ENCODE results near the gene NBDY.
"Not testable (repeated sequence)": the region's sequence is repeated elsewhere in the genome, so short reads cannot be mapped to it uniquely, and the experiment has no call there.

Gene NBDY

GRCh38 chrX:56729152-56729850, at the start of gene NBDY:
Gene NBDY (plus strand): TSS chrX:56729243. CDS start chrX:56729354, 111 bp downstream.
- DNase-seq (ENCODE audit: low read depth) = peak; percentile 57
- TF ChIP-seq, protein P1, sequence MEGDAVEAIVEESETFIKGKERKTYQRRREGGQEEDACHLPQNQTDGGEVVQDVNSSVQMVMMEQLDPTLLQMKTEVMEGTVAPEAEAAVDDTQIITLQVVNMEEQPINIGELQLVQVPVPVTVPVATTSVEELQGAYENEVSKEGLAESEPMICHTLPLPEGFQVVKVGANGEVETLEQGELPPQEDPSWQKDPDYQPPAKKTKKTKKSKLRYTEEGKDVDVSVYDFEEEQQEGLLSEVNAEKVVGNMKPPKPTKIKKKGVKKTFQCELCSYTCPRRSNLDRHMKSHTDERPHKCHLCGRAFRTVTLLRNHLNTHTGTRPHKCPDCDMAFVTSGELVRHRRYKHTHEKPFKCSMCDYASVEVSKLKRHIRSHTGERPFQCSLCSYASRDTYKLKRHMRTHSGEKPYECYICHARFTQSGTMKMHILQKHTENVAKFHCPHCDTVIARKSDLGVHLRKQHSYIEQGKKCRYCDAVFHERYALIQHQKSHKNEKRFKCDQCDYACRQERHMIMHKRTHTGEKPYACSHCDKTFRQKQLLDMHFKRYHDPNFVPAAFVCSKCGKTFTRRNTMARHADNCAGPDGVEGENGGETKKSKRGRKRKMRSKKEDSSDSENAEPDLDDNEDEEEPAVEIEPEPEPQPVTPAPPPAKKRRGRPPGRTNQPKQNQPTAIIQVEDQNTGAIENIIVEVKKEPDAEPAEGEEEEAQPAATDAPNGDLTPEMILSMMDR (IDR thresholded peaks at IDR 0.05; ENCODE audit: insufficient read depth, low read depth, low read length, missing control alignments) = no peak

DNA sequence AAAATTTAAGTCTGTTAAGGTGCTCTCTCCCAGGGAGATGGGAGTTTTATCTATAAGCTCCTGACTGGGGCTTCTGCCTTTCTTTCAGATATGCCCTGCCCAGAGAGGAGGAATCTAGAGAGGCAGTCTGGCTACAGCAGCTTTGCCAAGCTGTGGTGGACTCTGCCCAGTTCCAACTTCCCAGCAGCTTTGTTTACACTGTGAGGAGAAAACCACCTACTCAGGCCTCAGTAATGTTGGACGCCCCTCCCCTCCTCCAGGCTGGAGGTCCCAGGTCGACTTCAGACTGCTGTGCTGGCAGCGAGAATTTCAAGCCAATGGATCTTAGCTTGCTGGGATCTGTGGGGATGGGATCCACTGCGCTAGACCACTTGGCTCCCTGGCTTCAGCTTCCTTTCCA, 24.5 kb upstream of the NBDY start:
- H3K4me3 ChIP-seq (ENCODE audit: low read depth, low read length); DNase-seq (ENCODE audit: low read depth): not testable (repeated sequence)

More at GRCh38 chrX:56729152-56729850, at the start of gene NBDY:
- H3K4me3 ChIP-seq (ENCODE audit: low read depth, low read length) = peak within 1 kb of the TSS; percentile 76

- no peak overlapping the region for H3K4me3 ChIP-seq (ENCODE audit: low read depth, low read length)
- peak; percentile 59 for DNase-seq (ENCODE audit: low read depth)
- TF ChIP-seq, protein P1 (IDR thresholded peaks at IDR 0.05; ENCODE audit: insufficient read depth, low read depth, low read length, missing control alignments) = peak; percentile 42
These were observed 2.4 kb upstream of the NBDY start for GRCh38 chrX:56726605-56727004.

DNA sequence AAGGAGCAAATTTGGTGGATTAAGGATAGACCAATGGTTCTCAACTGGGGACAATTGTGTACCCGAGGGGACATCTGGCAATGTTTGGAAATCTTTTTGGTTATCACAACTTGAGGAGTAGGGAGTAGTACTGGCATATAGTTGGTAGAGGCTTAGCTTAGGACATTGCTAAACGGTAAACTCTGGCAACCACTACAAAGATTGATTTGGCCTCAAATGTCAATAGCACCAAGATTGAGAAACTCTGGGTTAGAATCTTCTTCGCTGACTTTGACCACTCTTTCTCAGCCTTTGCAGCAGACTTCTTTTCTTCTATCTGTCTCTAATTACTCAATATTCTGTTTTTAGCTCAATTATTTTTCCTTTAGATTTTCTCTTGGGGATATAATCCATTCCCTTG, 1.5 kb upstream of the NBDY start:
- DNase-seq (ENCODE audit: low read depth) = no peak
- H3K4me3 ChIP-seq (ENCODE audit: low read depth, low read length) = no peak overlapping the region
- TF ChIP-seq, protein P1 (IDR thresholded peaks at IDR 0.05; ENCODE audit: insufficient read depth, low read depth, low read length, missing control alignments) = no peak

- TF ChIP-seq, protein P1 (IDR thresholded peaks at IDR 0.05; ENCODE audit: insufficient read depth, low read depth, low read length, missing control alignments) = no peak
- no peak overlapping the region for H3K4me3 ChIP-seq (ENCODE audit: low read depth, low read length)
- DNase-seq (ENCODE audit: low read depth) = peak; percentile 8
These were observed 722 bp upstream of the NBDY start for GRCh38 chrX:56728321-56728720.

GRCh38 chrX:56728752-56729151, 291 bp upstream of the NBDY start:
- TF ChIP-seq, protein P1 (IDR thresholded peaks at IDR 0.05; ENCODE audit: insufficient read depth, low read depth, low read length, missing control alignments) = no peak
- peak; percentile 28 for DNase-seq (ENCODE audit: low read depth)

DNA sequence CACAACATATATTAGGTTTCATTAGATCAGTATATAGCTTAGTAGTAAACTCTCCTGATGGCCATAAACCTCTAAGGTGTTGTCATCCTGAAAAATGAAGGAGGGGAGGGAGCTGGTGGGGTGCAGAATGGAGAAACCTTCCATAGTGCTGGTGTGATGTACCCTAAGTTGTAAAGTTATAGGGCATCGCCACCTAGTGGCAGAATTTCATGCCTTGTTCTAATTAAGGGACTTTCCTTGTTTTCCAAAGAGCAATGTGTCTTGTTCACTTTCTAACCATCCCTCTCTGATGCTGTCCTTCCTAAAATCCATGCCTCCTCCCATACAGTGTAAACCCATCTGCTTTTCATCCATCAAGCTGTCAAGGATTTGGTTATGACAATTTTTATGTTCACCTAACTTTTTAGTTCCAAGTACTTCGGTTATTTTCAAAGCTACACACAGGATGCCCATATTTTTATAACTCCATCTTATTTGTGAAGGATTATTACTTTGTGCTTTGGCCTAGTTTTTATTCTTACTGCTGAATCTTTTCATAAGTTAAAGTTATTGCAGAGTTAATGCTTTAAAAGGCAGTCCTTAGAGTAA, 4.5 kb downstream of the NBDY start:
- TF ChIP-seq, protein P1 (IDR thresholded peaks at IDR 0.05; ENCODE audit: insufficient read depth, low read depth, low read length, missing control alignments) = peak; percentile 55
- peak; percentile 49 for DNase-seq (ENCODE audit: low read depth)
- H3K4me3 ChIP-seq (ENCODE audit: low read depth, low read length) = no peak overlapping the region

More at GRCh38 chrX:56728752-56729151, 291 bp upstream of the NBDY start:
- peak overlapping the region; percentile 76 for H3K4me3 ChIP-seq (ENCODE audit: low read depth, low read length)

All from GM12865 (cell line).